GM12801 (cell line): ENCODE measurements around the gene ASPSCR1.

ENCODE experiments used
- CTCF ChIP-seq: IDR thresholded peaks from one replicate; pipeline ENCODE4 v1.5.1; 2011; ENCODE audit warnings: control low read depth; ENCODE audit not compliant: insufficient read length; ENCODE audit errors: extremely low read depth

The ASPSCR1 gene

GRCh38 chr17:82063424-82064415, 86.3 kb downstream of the ASPSCR1 start:
- no peak for TF ChIP-seq CTCF

- no peak for TF ChIP-seq CTCF
Measured at GRCh38 chr17:82064433-82065192, 87.2 kb downstream of the ASPSCR1 start.

- TF ChIP-seq CTCF: no peak
Measured at GRCh38 chr17:82065193-82065637, 87.8 kb downstream of the ASPSCR1 start.

- TF ChIP-seq CTCF: no peak
Measured at GRCh38 chr17:82065638-82066303, 88.3 kb downstream of the ASPSCR1 start, which contains the start of gene DUS1L. DUS1L (minus strand) TSS chr17:82065804; CDS start chr17:82065059, 745 bp downstream.
